Measurements from ENCODE around the gene KRT77. TPM values are rescaled to one million over a fixed set of nuclear protein-coding genes. Genes with fewer than 3 reads are reported as not detected.
A peak's percentile ranks its signal among the peaks of the same experiment; 100 is the strongest.

Gene KRT77
- total and polyA plus RNA-seq, 5 experiments from 2014 or later, result 0.12 TPM; not detected in 4

DNA sequence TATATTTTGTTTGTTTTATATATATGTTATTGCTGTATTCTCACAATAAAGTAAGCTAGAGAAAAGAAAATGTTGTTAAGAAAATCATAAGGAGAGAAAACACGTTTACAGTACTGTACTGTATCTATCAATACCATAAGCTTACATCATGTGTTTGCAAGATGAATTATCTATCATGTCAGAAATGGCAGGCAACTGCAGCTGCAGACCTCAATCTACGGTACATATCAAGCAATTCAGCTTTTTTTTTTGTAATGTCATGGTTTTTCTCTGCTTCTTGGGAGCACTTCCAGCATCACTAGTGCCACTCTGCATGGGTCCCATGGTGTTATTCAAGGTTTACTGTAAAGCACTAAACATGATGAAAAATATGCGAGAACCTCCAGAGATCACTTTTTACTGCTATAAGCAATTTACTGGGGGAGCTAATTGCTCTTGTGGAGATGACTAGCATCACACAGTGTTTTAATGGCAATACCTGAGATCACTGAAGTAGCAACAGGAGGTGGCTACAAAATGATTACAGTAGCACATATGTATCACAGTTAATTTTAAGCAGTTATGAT, 42.3 kb downstream of the KRT77 start:
- H3K4me1 Mint-ChIP-seq, result peaks cover 15 to 23% (median 16%) of the 10 kb centered on the region in 4 donors
- POLR2A ChIA-PET, result interaction anchor here (0.6 kb wide), 2 partner anchors 18 to 662 kb away, joined by 3 read pairs; no protein-coding TSS in a partner anchor
- H3K4me3 Mint-ChIP-seq, result no peak overlapping the region
- DNase-seq (no peak), ATAC-seq (no peak)
- no peaks in the 10 kb centered on the region for H3K27me3 Mint-ChIP-seq
- no peaks in the 10 kb centered on the region for H3K9me3 Mint-ChIP-seq
- no peaks in the 10 kb centered on the region for H3K36me3 Mint-ChIP-seq
- H3K27ac Mint-ChIP-seq, result no peak overlapping the region

DNA sequence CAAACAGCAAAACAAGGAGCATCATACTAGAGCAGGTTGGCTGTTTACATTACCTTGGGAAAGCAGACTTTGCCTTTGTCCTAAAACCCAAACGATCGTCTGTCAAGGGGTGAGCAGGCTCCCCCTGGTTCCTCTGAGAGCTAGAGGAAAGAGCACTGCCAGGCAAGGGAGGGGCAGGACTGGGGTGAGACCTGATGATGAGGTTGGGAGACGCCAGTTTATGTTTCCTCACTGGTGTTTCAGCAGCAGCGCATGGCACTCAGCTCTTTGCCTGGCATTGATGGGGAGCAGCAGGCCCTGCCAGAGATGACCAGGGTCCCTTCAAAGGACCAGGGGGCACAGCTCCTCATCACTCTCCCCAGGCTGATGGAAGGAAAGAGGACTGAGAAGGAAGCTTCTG, 43.4 kb downstream of the KRT77 start:
- Mint-ChIP-seq H3K4me3 (peak overlapping the region in 1 of 10 donors; percentile 38), H3K27me3 (no peaks in the 10 kb centered on the region), H3K36me3 (no peaks in the 10 kb centered on the region), H3K27ac (peak overlapping the region in 5 of 10 donors; percentile 50 to 89 (median 70)), H3K4me1 (peaks cover 15 to 26% (median 19%) of the 10 kb centered on the region in 4 donors), H3K9me3 (no peaks in the 10 kb centered on the region)
- POLR2A ChIA-PET, result interaction anchor here (1.2 kb wide), 1 partner anchor 11 kb away, joined by 3 read pairs; no protein-coding TSS in a partner anchor
- DNase-seq (no peak), ATAC-seq (no peak)

DNA sequence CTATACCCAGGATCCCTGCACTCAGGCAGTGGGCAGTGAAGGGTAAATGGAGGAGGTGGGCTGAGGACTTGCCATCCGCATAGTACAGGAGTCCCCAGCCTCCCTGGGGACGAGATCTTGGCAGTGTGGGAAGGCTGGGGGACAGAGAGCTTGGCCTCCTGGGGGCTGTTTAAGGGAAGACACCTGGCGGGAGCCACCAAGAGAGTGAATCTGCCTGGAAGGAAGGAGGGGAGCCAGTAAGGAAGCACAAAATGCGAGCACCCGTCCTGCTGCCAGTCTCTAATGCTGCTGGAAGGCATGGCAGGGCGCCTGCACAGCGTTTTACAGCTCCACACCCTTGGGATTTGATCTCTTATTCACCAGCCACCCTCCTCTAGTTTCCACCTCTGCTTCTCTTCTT, 43.9 kb downstream of the KRT77 start:
- peak overlapping the region in 6 of 10 donors; percentile 29 to 89 (median 63) for H3K27ac Mint-ChIP-seq
- peaks cover 17 to 29% (median 21%) of the 10 kb centered on the region in 4 donors for H3K4me1 Mint-ChIP-seq
- no peaks in the 10 kb centered on the region for H3K36me3 Mint-ChIP-seq
- ATAC-seq, result no peak
- no peak for DNase-seq
- H3K9me3 Mint-ChIP-seq, result no peaks in the 10 kb centered on the region
- H3K27me3 Mint-ChIP-seq, result no peaks in the 10 kb centered on the region
- peak overlapping the region in 1 of 10 donors; percentile 38 for H3K4me3 Mint-ChIP-seq
- POLR2A ChIA-PET, result interaction anchor here (1.2 kb wide), 1 partner anchor 10 kb away, joined by 3 read pairs; no protein-coding TSS in a partner anchor

DNA sequence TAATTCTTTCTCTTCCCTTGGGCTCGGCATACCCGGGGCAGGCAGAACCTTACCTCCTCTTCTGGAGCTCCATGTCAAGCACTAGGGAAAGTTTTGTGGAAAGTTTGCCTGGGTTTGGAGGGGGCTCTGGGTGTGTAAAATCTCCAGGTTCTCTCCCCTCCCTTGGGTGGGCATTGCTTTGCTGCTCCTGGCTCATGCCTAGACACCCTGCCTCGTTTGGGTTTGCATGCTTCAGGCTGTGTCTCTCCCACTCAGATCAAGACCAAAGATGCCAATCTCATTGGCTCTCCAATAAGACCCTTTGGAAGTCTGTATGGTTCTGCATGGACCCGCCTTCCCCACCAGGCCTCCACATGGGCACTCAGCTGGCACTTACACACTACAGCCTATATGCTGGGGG, 45.1 kb downstream of the KRT77 start:
- Mint-ChIP-seq H3K4me3 (no peak overlapping the region), H3K27me3 (no peaks in the 10 kb centered on the region), H3K4me1 (peaks cover 17 to 29% (median 26%) of the 10 kb centered on the region in 4 donors), H3K36me3 (no peaks in the 10 kb centered on the region), H3K9me3 (no peaks in the 10 kb centered on the region), H3K27ac (peak overlapping the region in 5 of 10 donors; percentile 3 to 76 (median 60))
- ATAC-seq (no peak), DNase-seq (no peak)
- POLR2A ChIA-PET, result no interaction called here

DNA sequence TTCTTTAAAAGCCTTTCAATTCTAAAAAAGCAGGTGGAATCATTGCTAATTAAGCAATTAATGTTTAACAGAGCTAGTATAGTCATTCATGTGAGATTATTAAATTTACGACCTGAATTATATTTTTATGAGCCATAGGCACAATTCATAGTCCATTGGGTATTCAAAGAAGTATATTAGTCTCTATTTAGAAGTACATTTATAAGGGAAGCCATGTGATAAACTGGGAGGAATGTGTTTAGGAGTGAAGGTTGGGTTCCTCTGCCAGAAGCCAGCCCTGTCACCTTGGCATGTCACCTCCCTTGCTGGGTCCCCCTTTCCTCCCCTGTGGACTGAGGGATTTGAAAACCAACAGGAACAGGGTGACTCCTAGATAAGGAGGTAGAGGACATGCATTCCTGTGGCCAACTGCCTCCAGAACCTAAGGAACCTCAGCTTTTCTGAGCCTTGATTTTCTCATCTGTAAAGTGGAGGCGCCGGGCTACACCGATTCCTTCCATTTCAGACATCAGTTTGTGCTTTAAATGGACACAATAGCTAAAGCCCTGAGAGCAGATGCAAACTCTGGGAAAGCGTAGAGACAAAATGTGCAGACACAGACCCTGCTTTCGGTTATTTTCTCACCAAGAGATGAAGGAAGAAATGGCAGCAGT, 45.9 kb downstream of the KRT77 start:
- Mint-ChIP-seq H3K27me3 (no peaks in the 10 kb centered on the region), H3K27ac (peak overlapping the region in 5 of 10 donors; percentile 36 to 76 (median 50)), H3K9me3 (no peaks in the 10 kb centered on the region), H3K4me3 (no peak overlapping the region), H3K36me3 (no peaks in the 10 kb centered on the region), H3K4me1 (peaks cover 13 to 25% (median 24%) of the 10 kb centered on the region in 4 donors)
- DNase-seq, result no peak
- POLR2A ChIA-PET, result interaction anchor here (1.1 to 2.2 kb wide), 2 partner anchors 10 to 24 kb away, joined by 3 to 7 read pairs; no protein-coding TSS in a partner anchor
- no peak for ATAC-seq

DNA sequence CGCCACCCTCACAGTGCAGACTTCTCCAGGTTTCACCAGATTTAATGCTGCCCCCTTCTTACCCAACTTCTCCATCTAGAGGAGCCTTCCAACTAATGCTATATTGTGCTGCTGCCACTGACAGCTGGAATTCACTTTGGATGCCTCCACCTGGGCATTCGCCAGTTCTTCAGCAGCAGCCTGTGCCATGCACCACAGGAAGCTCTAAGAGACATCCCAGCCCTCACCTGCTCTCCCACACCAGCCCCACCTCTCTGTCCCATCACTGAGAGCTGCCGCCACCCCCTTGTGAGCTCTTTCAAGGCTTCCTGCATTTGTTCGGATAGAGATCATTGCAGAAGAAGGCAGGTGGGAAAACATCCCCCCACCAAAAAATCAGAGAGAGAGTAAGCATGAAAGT, 46.7 kb downstream of the KRT77 start:
- DNase-seq, result no peak
- no peaks in the 10 kb centered on the region for H3K9me3 Mint-ChIP-seq
- POLR2A ChIA-PET, result interaction anchor here (1.1 to 2.2 kb wide), 3 partner anchors 9 to 43 kb away, joined by 3 to 7 read pairs (median 3); no protein-coding TSS in a partner anchor
- H3K4me3 Mint-ChIP-seq, result no peak overlapping the region
- H3K36me3 Mint-ChIP-seq, result peaks cover 0 to 3% (median 0%) of the 10 kb centered on the region in 3 donors
- peak overlapping the region in 7 of 10 donors; percentile 3 to 95 (median 76) for H3K27ac Mint-ChIP-seq
- no peaks in the 10 kb centered on the region for H3K27me3 Mint-ChIP-seq
- peaks cover 6 to 24% (median 20%) of the 10 kb centered on the region in 4 donors for H3K4me1 Mint-ChIP-seq
- no peak for ATAC-seq

DNA sequence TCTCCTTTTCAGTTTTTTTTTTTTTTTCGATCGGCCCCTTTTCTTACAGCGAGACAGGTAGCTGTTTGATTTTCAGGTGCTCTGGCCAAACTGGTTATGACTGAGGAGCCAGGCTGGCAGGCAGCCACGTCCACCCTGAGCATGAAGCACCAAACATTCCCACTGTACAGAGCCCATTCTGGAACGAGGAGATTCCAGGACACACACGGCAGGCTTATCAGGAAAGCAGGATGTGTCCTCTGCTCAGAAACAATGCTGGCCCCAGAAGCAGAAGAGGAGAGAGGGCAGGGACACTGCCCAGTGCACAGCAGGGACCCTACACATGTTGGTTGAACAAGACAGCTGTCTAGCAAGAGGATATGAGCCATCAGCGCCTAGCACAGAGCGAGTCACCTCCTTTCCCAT, 47.6 kb downstream of the KRT77 start:
- H3K27me3 Mint-ChIP-seq, result no peaks in the 10 kb centered on the region
- H3K36me3 Mint-ChIP-seq, result peaks cover 0 to 3% (median 0%) of the 10 kb centered on the region in 3 donors
- no peak for ATAC-seq
- no peaks in the 10 kb centered on the region for H3K9me3 Mint-ChIP-seq
- peaks cover 6 to 25% (median 20%) of the 10 kb centered on the region in 4 donors for H3K4me1 Mint-ChIP-seq
- DNase-seq, result no peak
- H3K27ac Mint-ChIP-seq, result peak overlapping the region in 3 of 10 donors; percentile 41 to 75 (median 57)
- no peak overlapping the region for H3K4me3 Mint-ChIP-seq
- POLR2A ChIA-PET, result interaction anchor here (1.3 to 2.2 kb wide), 2 partner anchors 8 to 42 kb away, joined by 3 to 7 read pairs; no protein-coding TSS in a partner anchor

DNA sequence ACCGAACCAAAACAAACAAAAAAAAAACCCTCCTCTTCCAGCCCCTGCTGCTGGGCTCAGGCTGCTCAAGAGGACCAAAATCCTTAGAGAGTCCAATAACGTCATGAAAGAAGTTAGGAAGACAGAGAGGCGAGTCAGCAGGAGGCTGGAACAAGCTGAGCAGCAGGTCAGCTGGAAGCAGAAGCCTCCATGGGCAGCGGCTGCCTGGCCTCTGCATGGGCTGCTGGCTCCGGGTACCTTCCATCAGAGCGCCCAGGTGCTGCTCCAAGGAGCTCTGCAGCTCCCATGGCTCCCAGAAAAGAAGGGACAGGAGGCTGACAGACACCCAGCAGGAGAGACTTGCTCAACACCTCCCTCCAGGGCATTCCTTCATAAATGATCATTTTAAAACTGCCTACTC, 48.1 kb downstream of the KRT77 start:
- ATAC-seq, result no peak
- DNase-seq, result no peak
- Mint-ChIP-seq H3K4me3 (no peak overlapping the region), H3K9me3 (no peaks in the 10 kb centered on the region), H3K36me3 (peaks cover 0 to 3% (median 0%) of the 10 kb centered on the region in 3 donors), H3K27me3 (no peaks in the 10 kb centered on the region), H3K27ac (peak overlapping the region in 3 of 10 donors; percentile 41 to 57 (median 46)), H3K4me1 (peaks cover 7 to 28% (median 22%) of the 10 kb centered on the region in 4 donors)
- POLR2A ChIA-PET, result interaction anchor here (0.8 kb wide), 1 partner anchor 22 kb away, joined by 3 read pairs; no protein-coding TSS in a partner anchor

DNA sequence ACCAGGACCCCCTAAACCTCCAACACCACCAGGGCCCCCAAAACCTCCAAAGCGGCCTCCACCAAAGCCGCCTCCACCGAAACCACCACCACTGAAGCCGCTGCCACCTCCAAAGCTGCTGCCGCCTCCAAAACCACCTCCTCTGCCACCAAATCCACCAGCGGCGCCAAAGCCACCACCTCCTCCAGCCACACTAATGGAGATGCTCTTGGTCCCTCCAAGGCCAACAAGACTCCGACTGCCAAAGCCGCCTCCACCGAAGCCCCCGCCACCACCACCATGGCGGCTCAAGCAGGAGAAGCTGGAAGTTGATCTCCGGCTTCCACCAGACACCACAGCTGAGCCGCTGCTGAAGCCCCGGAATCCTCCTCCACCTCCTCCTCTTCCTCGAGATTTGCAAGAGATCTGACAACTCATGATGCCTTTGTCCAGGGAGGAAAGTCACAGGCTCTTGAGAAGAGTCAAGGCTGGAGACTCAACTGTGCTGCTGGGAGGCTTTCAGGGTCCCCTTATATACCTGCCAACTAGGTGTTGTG, 51.5 kb downstream of the KRT77 start, which contains the start of gene KRT2:
TSS of gene KRT2 (minus strand) at position 486 of the 536 bp plus-strand sequence. CDS start at position 417, 69 bp downstream.
- no peaks in the 10 kb centered on the region for H3K9me3 Mint-ChIP-seq
- no peak for ATAC-seq

DNA sequence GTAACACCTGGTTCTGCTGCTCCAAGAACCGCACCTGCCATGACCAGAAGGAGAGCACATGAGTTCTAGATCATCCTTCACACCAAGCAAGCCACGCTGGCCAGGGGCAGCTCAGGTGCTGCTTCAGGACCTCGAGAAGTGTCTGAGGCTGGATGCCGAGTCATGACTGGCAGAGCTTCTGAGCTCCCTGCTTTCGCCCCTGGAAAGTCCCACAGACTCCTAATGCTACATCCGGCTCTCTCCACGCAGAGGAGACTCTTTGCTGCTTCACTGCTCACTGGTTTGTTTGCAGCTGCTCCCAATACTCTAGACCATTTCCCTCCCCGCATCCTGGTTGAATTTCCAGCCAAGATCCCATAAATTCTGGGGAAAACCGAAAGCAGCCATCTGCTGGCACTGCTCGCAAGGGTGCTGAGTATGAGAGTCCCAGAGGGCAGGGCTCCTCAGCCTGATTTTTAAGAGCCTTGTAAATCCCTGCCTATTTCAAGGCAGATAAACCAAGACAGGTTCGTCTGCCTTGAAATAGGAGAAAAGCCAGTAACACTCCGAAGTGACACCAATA, 52.7 kb downstream of the KRT77 start:
- Mint-ChIP-seq H3K27ac (peak overlapping the region in 4 of 10 donors; percentile 37 to 100 (median 92)), H3K4me3 (no peak overlapping the region), H3K9me3 (no peaks in the 10 kb centered on the region), H3K27me3 (no peaks in the 10 kb centered on the region), H3K4me1 (peaks cover 40 to 66% (median 54%) of the 10 kb centered on the region in 4 donors), H3K36me3 (peaks cover 0 to 11% (median 0%) of the 10 kb centered on the region in 3 donors)
- ATAC-seq (no peak), DNase-seq (no peak)
- POLR2A ChIA-PET, result interaction anchor here (1.0 kb wide), 1 partner anchor 30 kb away, joined by 3 read pairs; no protein-coding TSS in a partner anchor

More for the DNA sequence above, 51.5 kb downstream of the KRT77 start, which contains the start of gene KRT2:
- H3K27ac Mint-ChIP-seq, result peak within 1 kb of the TSS in 4 of 10 donors; percentile 12 to 77 (median 36)
- peaks cover 37 to 60% (median 48%) of the 10 kb centered on the region in 4 donors for H3K4me1 Mint-ChIP-seq
- no peak within 1 kb of the TSS for H3K4me3 Mint-ChIP-seq
- POLR2A ChIA-PET, result no interaction called here
- no peak for DNase-seq
- no peaks in the 10 kb centered on the region for H3K27me3 Mint-ChIP-seq
- peaks cover 0 to 7% (median 0%) of the 10 kb centered on the region in 3 donors for H3K36me3 Mint-ChIP-seq

DNA sequence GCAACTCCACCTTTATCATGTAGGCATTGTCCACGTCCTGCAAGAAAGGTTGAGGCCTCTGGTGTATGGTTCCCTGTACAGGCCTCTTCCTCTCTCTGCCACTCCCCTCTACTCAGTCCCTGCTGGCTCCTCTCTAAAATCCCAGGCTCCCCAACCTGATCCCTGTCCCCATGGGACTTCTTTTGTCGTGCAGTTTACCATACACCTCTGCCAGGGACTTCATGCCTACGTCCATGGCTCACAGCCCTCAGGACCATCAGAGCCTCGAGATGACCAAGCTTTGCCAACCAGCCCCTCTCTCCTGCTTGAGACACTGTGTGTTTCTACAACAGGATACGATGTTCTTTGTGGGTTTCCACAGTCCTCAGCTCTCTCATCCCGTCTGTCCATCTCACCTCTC, 54.3 kb downstream of the KRT77 start:
- peak overlapping the region in 6 of 10 donors; percentile 2 to 91 (median 54) for H3K4me3 Mint-ChIP-seq
- peaks cover 47 to 75% (median 67%) of the 10 kb centered on the region in 4 donors for H3K4me1 Mint-ChIP-seq
- DNase-seq, result no peak
- no peak for ATAC-seq
- peaks cover 0 to 15% (median 0%) of the 10 kb centered on the region in 3 donors for H3K36me3 Mint-ChIP-seq
- H3K27ac Mint-ChIP-seq, result peak overlapping the region; percentile 0 to 100 (median 88)
- POLR2A ChIA-PET, result interaction anchor here (0.7 to 1.4 kb wide), 4 partner anchors 11 to 41 kb away, joined by 3 to 4 read pairs (median 4); no protein-coding TSS in a partner anchor
- peaks cover 0 to 9% (median 4%) of the 10 kb centered on the region in 9 donors for H3K9me3 Mint-ChIP-seq
- H3K27me3 Mint-ChIP-seq, result no peaks in the 10 kb centered on the region
